RPMI8226 (cell line): Measurements from ENCODE around the gene KCNJ12.
"Not testable (repeated sequence)": the region's sequence is repeated elsewhere in the genome, so short reads cannot be mapped to it uniquely, and the experiment has no call there.

Experiments used
- DNase-seq: peaks from one replicate; pipeline ENCODE4 v3.0.0-alpha.2; 2015

Gene KCNJ12

GRCh38 chr17:21409388-21409787 lies 33.2 kb downstream of the KCNJ12 start:
- DNase-seq, result not testable (repeated sequence)

GRCh38 chr17:21409971-21410370 lies 33.8 kb downstream of the KCNJ12 start:
- not testable (repeated sequence) for DNase-seq

GRCh38 chr17:21410371-21410770 lies 34.2 kb downstream of the KCNJ12 start:
- DNase-seq, result not testable (repeated sequence)

- DNase-seq, result not testable (repeated sequence)
Measured at GRCh38 chr17:21410906-21411678, 34.9 kb downstream of the KCNJ12 start.

GRCh38 chr17:21411679-21412205 lies 35.6 kb downstream of the KCNJ12 start:
- DNase-seq, result peak; percentile 61

GRCh38 chr17:21412207-21412681 lies 36.1 kb downstream of the KCNJ12 start:
- DNase-seq, result peak; percentile 81

- DNase-seq, result not testable (repeated sequence)
Measured at GRCh38 chr17:21413570-21414279, 37.6 kb downstream of the KCNJ12 start.

- DNase-seq, result not testable (repeated sequence)
Measured at GRCh38 chr17:21414616-21415015, 38.5 kb downstream of the KCNJ12 start.

- DNase-seq, result not testable (repeated sequence)
Measured at GRCh38 chr17:21415166-21415990, 39.2 kb downstream of the KCNJ12 start.

- DNase-seq, result not testable (repeated sequence)
Measured at GRCh38 chr17:21416471-21416981, 40.4 kb downstream of the KCNJ12 start.

- not testable (repeated sequence) for DNase-seq
Measured at GRCh38 chr17:21417349-21417748, 41.2 kb downstream of the KCNJ12 start.

- DNase-seq, result no peak
Measured at GRCh38 chr17:21417921-21418320, 41.8 kb downstream of the KCNJ12 start.

GRCh38 chr17:21418446-21419298 lies 42.5 kb downstream of the KCNJ12 start:
- DNase-seq, result no peak

GRCh38 chr17:21419299-21420239 lies 43.4 kb downstream of the KCNJ12 start:
- no peak for DNase-seq

GRCh38 chr17:21420503-21421090 lies 44.4 kb downstream of the KCNJ12 start:
- not testable (repeated sequence) for DNase-seq

GRCh38 chr17:21421421-21422310 lies 45.5 kb downstream of the KCNJ12 start:
- not testable (repeated sequence) for DNase-seq

- DNase-seq, result not testable (repeated sequence)
Measured at GRCh38 chr17:21422311-21423189, 46.4 kb downstream of the KCNJ12 start.

GRCh38 chr17:21423190-21423493 lies 47.0 kb downstream of the KCNJ12 start:
- DNase-seq, result not testable (repeated sequence)
